HT-29 (cell line): ENCODE data around the gene NFATC1. TPM values are rescaled to one million over a fixed set of nuclear protein-coding genes. Genes with fewer than 3 reads are reported as not detected.

ENCODE experiments used
- DNase-seq: peaks from one replicate; pipeline ENCODE4 v3.0.0-alpha.2; 2015; ENCODE audit warnings: low spot score
- total RNA-seq: library from RNA; depleted of rRNA; stranded (reverse); fragments of >200 nt; shearing (Covaris generic); gene quantifications from 2 replicates; pipeline ENCODE4 v1.2.3, GENCODE V29; 2014

The NFATC1 gene
- total RNA-seq, 1 experiment from 2014 or later, result not detected

GRCh38 chr18:79438898-79439627 lies 43.3 kb downstream of the NFATC1 start:
- DNase-seq, result no peak

- DNase-seq, result no peak
Observed at GRCh38 chr18:79439628-79440023, 43.9 kb downstream of the NFATC1 start.

GRCh38 chr18:79440316-79441110 lies 44.8 kb downstream of the NFATC1 start:
- no peak for DNase-seq

GRCh38 chr18:79441420-79441819 lies 45.7 kb downstream of the NFATC1 start:
- no peak for DNase-seq

DNA sequence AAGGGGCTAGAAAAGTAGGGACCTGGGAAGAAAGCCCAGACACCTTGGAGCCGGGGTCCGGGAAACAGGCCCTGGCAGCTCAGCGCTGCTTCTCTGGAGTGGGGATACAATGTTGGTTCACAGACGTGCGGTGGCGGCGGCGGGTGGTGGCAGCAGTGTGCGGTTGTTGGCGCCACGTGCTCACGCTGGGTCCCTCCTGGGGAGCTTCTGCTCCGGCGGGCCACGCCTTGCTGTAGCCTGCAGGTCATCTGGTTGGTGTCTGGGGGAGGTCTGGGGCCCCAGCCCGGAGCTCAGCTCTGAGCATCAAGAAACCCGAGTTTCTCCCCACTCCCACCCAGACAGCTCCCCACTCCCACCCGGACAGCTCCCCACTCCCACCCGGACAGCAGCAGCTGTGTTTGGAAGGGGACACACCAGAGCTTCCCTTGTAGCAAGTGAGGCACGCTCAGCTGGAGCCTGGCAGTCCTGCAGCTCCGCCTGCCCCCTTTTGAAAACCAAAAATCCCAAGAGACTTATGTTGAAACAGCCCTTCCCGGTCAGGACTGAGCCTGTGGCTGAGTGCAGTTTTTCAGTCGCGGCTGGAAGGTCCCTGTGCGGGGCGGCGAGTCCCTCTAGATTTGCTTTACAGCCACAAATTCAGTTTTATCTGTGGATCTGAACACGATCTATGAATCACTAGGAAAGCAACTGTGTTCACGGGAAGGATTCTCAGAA lies 46.9 kb downstream of the NFATC1 start:
- DNase-seq, result no peak

DNA sequence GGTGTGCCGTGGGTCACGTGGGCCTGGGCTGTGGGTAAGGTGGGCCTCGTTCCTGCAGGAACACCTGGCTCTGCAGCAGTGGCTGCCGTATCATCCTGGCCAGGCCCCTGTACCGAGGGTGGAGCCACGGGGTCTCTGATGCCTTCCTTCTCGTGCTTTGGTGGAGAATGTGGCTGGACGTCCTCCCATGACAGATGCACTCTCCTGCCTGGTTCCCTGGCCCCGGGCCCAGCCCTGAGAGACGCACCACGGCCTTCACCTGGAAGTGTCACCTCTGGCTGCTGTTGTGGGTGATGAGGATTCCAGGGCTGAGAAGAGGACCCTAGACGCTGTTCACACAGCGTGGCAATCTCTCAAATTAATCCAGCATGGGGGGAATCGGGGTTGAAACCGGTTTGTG lies 49.5 kb downstream of the NFATC1 start:
- DNase-seq, result no peak

- no peak for DNase-seq
Observed at GRCh38 chr18:79445696-79446561, 50.2 kb downstream of the NFATC1 start.

DNA sequence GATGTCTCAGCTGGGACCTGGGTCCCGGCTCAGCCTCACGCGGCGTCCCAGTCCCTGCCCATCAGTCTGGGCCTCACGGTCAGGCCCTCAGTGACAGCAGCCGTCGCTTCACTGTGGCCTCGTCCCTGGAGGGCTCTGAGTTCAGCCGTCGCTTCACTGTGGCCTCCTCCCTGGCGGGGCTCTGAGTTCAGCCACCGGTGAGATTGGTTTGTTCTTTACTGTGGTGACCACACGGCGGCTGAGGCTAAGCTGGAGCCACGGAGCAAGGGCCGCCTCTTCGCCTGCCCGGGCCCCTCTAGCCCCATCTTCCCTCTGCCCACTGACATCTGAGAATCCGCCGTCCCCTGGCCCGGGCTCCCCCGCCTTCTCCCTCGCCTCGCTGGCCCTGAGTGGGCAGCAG lies 51.2 kb downstream of the NFATC1 start:
- no peak for DNase-seq

GRCh38 chr18:79447703-79448367 lies 52.1 kb downstream of the NFATC1 start:
- no peak for DNase-seq

DNA sequence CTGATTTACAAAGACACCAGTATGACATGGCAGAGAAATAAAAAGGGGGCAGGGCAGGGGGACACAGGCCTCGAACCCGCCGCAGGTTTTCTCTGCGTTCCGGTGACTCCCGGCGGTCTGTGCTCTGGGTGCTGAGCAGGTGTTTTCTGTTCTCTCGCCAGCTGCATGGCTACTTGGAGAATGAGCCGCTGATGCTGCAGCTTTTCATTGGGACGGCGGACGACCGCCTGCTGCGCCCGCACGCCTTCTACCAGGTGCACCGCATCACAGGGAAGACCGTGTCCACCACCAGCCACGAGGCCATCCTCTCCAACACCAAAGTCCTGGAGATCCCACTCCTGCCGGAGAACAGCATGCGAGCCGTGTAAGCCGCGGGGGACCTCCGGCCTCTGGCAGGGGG lies 52.9 kb downstream of the NFATC1 start:
- no peak for DNase-seq

GRCh38 chr18:79449551-79450288 lies 54.0 kb downstream of the NFATC1 start:
- no peak for DNase-seq

- no peak for DNase-seq
Observed at GRCh38 chr18:79450289-79451080, 54.8 kb downstream of the NFATC1 start.

GRCh38 chr18:79451237-79452125 lies 55.8 kb downstream of the NFATC1 start:
- DNase-seq, result no peak

DNA sequence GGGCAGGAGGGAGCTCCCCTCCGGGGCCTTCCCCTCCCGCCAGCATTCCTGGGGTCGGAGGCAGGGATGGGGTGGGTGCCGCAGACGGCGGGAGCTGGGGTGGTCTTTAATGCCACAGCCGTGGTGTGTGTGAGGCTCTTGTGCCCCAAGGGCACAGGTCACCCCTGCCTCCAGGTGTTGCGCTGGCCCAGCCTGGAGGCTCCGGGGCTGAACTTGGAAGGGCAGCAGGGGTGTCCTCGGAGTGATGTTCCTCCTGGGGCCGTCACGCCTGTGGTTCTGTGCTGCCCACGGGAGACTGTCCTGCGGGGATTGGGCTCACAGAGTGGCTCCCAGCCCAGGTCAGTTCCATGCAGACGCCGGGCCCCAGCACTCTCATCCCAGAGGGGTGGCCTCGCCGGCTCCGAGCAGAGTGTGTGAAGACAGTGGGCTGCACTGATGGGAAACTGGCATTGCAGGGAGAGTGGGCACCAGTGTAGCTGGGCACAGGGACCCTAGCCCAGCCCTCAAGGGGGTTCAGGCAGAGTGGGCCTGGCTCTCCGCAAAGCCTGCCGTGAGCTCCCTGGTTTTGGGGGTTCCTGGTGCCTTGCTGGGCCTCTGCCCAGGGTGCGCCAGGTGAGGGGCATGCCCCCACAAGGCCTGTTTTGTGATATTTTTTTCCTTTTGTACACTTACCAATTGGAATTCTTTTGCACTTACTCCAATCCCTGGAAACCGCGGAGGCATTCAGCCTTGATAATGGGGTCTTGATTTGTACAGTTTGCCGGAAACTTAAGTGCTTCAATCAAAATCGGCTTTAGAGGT lies 56.7 kb downstream of the NFATC1 start:
- no peak for DNase-seq

DNA sequence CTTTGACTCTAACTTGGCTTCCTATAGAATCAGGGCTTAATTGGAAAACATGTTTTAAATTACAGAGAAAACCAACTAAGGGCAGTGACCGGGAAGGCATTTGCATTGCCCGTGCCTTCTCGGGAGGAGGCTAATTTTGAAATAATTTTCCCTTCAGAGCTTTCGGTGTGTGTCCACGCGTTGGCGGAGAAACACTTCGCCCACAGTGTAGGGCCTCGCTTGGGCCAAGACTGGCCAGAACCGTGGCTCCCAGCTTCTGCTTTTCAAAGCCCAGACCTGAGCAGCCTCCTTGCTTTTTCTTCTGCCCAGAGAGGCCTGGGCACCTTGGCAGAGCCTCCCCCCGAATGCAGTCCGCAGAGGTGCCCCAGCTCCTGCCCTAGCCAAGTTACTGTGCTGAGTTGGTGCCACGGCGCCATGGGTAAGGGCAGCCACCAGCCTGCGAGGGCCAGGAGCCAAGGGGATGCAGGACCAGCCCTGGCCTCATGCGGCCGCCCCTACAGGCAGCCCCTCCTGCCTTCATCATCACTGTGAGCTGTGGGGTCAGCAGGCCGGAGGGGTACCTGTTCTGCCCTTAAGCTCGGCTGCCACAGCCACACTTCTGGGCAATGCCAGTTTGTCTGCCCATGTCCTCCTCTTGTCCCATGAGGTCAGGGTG lies 57.4 kb downstream of the NFATC1 start:
- DNase-seq, result no peak

GRCh38 chr18:79453816-79454735 lies 58.3 kb downstream of the NFATC1 start:
- no peak for DNase-seq
